Measurements from ENCODE around the gene PPARG. TPM values are rescaled to one million over a fixed set of nuclear protein-coding genes. Genes with fewer than 3 reads are reported as not detected.
"Not testable (repeated sequence)": the region's sequence is repeated elsewhere in the genome, so short reads cannot be mapped to it uniquely, and the experiment has no call there.

The PPARG gene
- total RNA-seq, 1 donor from 2014 or later, result 10.1 TPM

DNA sequence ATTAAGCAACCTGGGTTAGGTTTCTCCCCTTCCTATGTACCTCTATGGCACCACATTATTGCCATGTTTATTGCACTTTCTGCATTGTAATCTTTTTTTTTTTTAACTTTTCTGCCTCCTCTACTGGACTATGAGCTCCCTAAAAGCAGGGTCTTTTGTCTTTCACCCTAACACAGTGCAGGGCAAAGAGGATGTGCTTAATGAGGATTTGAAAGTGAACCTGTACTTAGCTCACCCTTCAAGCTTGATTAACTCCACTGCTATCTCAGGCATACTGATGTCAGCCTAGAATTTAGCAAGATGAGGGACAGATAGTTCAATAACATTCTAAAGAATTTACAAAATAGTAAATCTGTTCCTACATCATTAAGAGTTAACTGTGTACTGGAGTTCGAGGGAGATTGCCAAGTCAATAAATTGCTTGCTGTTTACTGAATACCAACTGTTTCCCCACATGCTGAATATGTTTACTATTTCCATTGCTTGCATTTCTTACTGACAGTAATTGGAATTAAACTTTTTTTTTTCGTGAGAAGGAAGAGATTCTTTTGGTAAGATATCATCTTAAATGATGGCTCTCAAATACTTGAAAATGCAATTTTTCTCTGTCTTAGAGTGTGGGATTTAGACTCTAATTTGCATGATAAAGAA, 15.7 kb upstream of the PPARG start:
- peaks cover 13% of the 10 kb centered on the region for H3K4me1 Mint-ChIP-seq
- H3K4me3 Mint-ChIP-seq, result no peak overlapping the region
- TF ChIP-seq, protein P1, sequence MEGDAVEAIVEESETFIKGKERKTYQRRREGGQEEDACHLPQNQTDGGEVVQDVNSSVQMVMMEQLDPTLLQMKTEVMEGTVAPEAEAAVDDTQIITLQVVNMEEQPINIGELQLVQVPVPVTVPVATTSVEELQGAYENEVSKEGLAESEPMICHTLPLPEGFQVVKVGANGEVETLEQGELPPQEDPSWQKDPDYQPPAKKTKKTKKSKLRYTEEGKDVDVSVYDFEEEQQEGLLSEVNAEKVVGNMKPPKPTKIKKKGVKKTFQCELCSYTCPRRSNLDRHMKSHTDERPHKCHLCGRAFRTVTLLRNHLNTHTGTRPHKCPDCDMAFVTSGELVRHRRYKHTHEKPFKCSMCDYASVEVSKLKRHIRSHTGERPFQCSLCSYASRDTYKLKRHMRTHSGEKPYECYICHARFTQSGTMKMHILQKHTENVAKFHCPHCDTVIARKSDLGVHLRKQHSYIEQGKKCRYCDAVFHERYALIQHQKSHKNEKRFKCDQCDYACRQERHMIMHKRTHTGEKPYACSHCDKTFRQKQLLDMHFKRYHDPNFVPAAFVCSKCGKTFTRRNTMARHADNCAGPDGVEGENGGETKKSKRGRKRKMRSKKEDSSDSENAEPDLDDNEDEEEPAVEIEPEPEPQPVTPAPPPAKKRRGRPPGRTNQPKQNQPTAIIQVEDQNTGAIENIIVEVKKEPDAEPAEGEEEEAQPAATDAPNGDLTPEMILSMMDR (IDR thresholded peaks at IDR 0.05; ENCODE audit: unreplicated experiment), result no peak
- no peak overlapping the region for H3K27ac Mint-ChIP-seq
- no peaks in the 10 kb centered on the region for H3K9me3 Mint-ChIP-seq
- no peaks in the 10 kb centered on the region for H3K36me3 Mint-ChIP-seq
- DNase-seq (ENCODE audit: low spot score in 2 of 2, unreplicated experiment in 2 of 2), result no peak
- no peaks in the 10 kb centered on the region for H3K27me3 Mint-ChIP-seq (ENCODE audit: low read depth)

DNA sequence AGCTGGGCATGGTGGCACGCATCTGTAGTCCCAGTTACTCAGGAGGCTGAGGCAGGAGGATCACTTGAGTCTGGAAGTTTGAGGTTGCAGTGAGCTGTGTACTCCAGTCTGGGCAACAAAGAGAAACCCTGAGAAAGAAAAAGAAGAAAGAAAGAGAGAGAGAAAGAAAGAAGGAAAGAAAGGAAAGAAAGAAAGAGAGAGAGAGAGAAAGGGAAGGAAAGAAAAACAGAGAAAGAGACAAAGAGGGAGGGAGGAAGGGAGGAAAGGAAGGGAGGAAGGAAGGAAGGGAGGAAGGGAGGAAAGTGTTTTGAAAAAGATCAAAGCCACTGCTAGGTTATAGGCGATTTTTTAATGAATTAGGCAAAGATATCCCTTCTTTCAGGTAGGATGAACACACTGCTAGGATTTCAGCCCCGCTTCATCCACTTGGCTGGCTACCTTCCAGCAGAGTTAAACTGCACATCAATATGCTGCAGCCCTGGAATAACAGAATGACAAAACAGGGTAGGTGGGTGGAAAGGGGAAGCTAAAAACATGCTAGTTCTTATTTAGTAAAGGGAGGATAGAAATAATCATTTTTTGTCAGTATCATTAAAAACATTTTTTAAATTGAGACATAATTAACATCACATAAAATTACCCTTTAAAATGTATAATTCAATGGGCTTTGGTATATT, 12.8 kb upstream of the PPARG start:
- Mint-ChIP-seq H3K4me3 (no peak overlapping the region), H3K9me3 (no peaks in the 10 kb centered on the region), H3K27ac (peak overlapping the region; percentile 49)

DNA sequence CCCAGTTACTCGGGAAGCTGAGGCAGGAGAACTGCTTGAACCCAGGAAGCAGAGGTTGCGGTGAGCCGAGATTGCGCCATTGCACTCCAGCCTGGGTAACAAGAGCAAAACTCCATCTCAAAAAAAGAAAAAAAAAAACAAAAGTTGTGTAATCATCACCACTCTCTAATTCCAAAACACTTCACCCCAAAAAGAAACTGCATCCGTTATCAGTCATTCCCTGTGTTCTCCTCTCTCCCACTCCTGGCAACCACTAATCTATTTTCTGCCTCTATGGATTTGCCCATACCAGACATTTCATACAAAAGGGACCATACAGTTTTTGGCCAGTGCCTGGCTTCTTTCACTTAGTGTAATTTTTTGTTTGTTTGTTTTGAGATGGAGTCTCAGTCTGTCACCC, 12.0 kb upstream of the PPARG start:
- not testable (repeated sequence) for DNase-seq (ENCODE audit: low spot score in 2 of 2, unreplicated experiment in 2 of 2); H3K27ac Mint-ChIP-seq; H3K9me3 Mint-ChIP-seq; H3K36me3 Mint-ChIP-seq; H3K27me3 Mint-ChIP-seq (ENCODE audit: low read depth); H3K4me3 Mint-ChIP-seq
- H3K4me1 Mint-ChIP-seq, result peaks cover 27% of the 10 kb centered on the region

More for the DNA sequence above, 12.8 kb upstream of the PPARG start:
- TF ChIP-seq, protein P1 (IDR thresholded peaks at IDR 0.05; ENCODE audit: unreplicated experiment), result no peak
- no peaks in the 10 kb centered on the region for H3K27me3 Mint-ChIP-seq (ENCODE audit: low read depth)
- peaks cover 27% of the 10 kb centered on the region for H3K4me1 Mint-ChIP-seq
- H3K36me3 Mint-ChIP-seq, result no peaks in the 10 kb centered on the region
- no peak for DNase-seq (ENCODE audit: low spot score in 2 of 2, unreplicated experiment in 2 of 2)

DNA sequence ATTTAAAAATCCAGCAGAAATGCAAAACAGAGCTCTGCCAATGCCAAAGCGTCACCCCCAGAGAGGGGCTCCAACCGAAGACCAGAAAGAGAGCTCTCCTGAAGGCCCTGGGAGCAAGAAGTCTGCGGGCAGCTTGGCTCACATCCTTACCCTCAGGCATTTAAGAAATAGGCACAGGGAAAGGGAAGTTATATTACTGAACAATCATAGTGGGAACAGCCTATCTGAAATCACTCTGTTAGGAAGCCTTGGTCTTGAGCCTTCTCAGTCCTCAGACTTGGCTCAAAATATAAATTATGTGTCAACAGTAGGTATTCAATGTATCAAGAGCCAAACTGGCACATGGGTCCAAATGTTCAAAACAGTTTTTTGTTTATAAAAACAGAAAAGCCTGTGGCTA, 10.3 kb upstream of the PPARG start:
- H3K36me3 Mint-ChIP-seq, result no peaks in the 10 kb centered on the region

DNA sequence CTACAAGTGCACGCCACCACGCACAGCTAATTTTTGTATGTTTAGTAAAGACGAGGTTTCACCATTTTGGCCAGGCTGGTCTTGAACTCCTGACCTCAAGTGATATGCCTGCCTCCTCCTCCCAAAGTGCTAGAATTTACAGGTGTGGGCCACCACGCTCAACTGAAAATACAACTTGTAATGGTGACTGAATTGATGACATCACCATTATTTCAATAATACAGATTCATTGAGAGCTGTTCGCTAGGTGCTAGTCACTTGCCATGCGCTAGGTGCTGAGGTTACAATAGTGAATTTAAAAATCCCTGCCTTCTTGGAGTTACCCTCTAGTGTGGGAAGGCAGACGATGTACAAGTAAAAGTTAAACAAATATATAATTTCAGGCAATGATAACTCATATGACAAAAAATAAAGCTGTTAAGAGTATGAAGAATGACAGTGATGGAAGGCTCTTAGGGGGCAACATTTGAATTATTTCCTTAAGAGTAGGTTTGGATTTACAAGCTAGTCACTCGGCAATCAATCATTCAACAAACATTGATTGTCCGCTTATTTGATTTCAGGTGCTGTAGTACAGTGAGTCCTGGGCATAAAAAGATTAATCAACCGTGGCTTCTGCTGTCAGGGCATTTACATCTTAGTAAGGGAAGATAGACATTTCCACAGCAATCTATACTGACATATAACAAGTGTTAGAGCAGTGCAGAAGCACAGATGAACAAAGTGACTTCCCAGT, 9.1 kb upstream of the PPARG start:
- H3K4me3 Mint-ChIP-seq, result no peak overlapping the region
- H3K4me1 Mint-ChIP-seq, result peaks cover 25% of the 10 kb centered on the region
- DNase-seq (ENCODE audit: low spot score in 2 of 2, unreplicated experiment in 2 of 2), result no peak
- peak overlapping the region; percentile 45 for H3K27ac Mint-ChIP-seq
- no peaks in the 10 kb centered on the region for H3K27me3 Mint-ChIP-seq (ENCODE audit: low read depth)
- TF ChIP-seq, protein P1 (IDR thresholded peaks at IDR 0.05; ENCODE audit: unreplicated experiment), result no peak
- no peaks in the 10 kb centered on the region for H3K36me3 Mint-ChIP-seq
- no peaks in the 10 kb centered on the region for H3K9me3 Mint-ChIP-seq

More for the DNA sequence above, 10.3 kb upstream of the PPARG start:
- Mint-ChIP-seq H3K27me3 (ENCODE audit: low read depth) (no peaks in the 10 kb centered on the region), H3K9me3 (no peaks in the 10 kb centered on the region), H3K4me3 (no peak overlapping the region), H3K27ac (no peak overlapping the region), H3K4me1 (peaks cover 26% of the 10 kb centered on the region)
- DNase-seq (ENCODE audit: low spot score in 2 of 2, unreplicated experiment in 2 of 2), result no peak
- TF ChIP-seq, protein P1 (IDR thresholded peaks at IDR 0.05; ENCODE audit: unreplicated experiment), result no peak

DNA sequence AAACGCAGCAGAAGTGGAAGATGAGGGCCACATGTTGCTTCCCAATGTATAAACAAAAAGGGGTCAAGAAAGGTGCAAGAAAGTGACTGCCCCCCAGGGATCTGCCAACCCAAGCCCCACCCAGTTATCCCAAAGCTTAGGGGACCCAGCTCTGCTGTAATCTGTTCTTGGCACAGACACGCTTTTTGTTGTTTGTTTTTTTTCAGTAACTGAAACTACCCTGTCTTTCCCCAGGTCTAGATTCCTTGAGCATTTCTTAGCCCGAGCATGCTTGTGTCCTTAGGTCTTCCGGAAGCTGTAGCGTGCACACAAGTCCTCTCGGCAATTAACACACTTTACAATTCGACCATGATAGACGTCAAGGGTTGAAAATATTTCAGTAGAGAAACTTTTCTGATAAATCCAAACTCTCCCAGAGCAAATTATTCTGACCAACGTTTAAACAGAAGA, 8.5 kb upstream of the PPARG start:
- Mint-ChIP-seq H3K27me3 (ENCODE audit: low read depth) (no peaks in the 10 kb centered on the region), H3K27ac (peak overlapping the region; percentile 45), H3K36me3 (no peaks in the 10 kb centered on the region), H3K4me1 (peaks cover 25% of the 10 kb centered on the region), H3K9me3 (no peaks in the 10 kb centered on the region), H3K4me3 (no peak overlapping the region)
- no peak for DNase-seq (ENCODE audit: low spot score in 2 of 2, unreplicated experiment in 2 of 2)
- TF ChIP-seq, protein P1 (IDR thresholded peaks at IDR 0.05; ENCODE audit: unreplicated experiment), result no peak

All from mesothelial cell of epicardium (in vitro differentiated cells).